Amygdala (tissue), 56 donors: ENCODE measurements around the gene PRR7.

ENCODE experiments used
- DNase-seq, 56 donors: peaks; one replicate each; lab custom pipeline; 2025; lab: John Stamatoyannopoulos, UW

Gene PRR7

DNA sequence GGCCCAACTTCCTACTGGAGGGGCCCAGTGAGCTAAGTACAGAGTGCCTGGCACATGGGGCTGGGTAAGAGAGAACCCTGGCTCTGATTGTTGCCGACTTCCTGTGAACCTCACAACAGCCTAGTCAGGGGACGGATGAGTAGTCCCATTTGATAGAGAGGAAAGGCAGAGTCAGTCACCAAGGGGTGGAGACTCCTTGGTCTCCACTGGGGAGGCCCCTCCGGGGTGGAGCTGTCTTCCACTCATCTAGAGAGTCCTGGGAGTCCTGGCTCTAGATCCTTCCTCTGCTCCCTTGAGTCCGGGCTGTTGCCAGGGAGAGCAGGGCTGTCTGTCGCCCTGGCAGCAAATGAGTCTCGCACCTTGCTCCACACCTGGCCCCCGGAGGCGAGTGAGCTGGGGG, 12.2 kb upstream of the PRR7 start:
- no peak for DNase-seq

- DNase-seq: no peak
These were observed 11.5 kb upstream of the PRR7 start for GRCh38 chr5:177434942-177435738.

GRCh38 chr5:177435847-177436536, 10.6 kb upstream of the PRR7 start:
- no peak for DNase-seq

DNA sequence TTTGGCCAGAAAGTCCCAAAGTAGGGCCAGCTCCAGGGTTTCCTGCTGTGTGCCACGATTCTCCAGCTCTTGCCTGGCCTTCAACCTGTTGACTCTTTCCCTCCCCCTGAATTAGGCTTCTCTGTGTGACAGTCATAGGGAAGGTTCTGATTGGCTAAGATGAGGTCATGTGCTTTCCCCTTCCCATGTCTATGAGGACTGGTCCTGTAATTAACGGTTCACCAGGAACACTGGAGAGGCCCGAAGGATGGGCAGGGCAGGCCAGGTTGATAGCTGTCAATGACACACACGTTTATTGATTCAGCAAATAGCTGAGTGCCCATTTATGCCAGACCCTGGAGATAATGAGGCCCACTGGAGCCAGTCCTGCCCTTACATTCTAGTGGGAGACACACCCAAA, 9.0 kb upstream of the PRR7 start:
- no peak for DNase-seq

DNA sequence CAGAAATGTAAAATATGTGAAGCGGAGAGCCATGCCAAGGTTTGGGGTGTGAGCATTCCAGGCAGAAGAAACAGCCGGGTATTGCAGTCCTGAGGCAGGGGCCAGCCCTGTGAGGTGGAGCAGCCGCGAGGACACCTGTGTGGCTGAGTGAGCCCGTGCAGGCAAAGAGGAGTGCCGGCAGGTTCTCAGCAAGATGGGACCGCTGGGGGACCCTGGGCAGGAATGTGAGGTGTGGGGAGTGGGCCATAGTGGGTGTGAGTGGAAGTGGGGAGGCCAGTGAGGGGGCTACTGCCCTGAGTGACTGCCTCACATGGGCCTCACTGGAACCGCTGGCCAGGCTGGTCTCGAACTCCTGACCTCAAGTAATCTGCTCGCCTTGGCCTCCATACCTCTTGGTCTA, 8.1 kb upstream of the PRR7 start:
- no peak for DNase-seq

- DNase-seq: no peak
These were observed 7.0 kb upstream of the PRR7 start for GRCh38 chr5:177439518-177440053.

DNA sequence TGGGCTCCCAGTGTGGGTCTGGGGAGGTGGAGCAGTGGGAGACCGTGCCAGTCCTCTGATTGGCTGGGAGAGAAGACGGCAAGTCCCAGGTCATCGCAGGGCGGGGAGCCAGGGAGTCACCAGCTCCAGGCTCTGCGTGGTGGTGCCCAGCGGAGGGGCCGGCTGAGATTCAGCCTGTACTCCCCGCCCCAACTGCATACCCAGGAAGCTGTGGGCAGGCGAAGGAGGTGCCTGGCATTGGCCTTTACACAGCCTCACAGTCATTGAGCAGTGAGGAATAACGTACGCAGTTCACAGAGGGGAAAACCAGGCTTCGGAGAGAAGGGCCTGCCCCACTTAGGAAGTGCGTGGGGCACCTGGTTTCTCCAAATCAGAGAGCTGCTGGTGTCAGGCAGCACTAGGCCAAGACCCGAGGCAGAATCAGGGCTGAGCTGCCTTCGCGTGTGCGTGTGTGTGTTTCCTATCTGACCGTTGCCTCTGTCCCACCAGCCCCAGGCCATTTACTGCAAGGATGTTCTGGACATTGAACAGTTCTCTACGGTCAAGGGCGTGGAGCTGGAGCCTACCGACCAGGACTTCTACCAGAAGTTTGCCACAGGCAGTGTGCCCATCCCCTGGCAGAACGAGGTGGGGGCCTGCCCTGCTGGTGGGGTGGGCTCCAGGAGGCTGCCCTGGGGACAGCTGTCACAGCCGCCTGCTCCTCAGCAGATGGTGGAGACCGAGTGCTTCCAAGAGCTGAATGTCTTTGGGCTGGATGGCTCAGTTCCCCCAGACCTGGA, 6.2 kb upstream of the PRR7 start:
- DNase-seq: no peak

- DNase-seq: no peak
These were observed 5.4 kb upstream of the PRR7 start for GRCh38 chr5:177440990-177441780.

DNA sequence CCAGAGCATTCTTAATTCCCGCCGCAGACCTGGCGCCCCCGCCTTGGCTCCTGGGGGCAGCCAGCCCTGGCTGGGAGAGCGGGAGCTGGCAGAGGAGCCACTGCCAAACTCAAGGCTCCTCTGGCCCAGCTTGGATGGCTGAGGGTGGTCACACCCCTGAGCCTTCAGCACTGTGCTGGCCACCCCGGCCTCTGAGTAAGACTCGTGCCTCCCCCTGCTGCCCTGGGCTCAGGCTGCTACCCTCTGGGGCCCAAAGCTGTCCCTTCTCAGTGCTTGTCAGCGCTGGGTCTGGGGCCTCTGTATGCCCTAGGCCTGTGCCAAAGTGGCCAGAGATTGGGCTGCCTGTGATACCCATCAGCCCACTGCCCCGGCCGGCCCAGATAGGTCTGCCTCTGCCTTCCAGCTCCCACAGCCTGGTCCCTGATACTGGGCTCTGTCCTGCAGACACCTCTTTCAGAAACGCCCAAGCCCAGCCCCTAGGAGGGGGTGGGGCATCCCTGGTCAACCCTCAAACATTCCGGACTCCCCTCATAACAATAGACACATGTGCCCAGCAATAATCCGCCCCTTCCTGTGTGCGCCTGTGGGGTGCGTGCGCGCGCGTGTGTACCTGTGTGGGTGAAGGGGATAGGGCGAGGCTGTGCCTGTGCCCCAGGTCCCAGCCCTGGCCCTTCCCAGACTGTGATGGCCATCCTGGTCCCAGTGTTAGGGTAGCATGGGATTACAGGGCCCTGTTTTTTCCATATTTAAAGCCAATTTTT, 4.4 kb upstream of the PRR7 start:
- DNase-seq: no peak

- DNase-seq: no peak
These were observed 3.2 kb upstream of the PRR7 start for GRCh38 chr5:177443144-177443983.

DNA sequence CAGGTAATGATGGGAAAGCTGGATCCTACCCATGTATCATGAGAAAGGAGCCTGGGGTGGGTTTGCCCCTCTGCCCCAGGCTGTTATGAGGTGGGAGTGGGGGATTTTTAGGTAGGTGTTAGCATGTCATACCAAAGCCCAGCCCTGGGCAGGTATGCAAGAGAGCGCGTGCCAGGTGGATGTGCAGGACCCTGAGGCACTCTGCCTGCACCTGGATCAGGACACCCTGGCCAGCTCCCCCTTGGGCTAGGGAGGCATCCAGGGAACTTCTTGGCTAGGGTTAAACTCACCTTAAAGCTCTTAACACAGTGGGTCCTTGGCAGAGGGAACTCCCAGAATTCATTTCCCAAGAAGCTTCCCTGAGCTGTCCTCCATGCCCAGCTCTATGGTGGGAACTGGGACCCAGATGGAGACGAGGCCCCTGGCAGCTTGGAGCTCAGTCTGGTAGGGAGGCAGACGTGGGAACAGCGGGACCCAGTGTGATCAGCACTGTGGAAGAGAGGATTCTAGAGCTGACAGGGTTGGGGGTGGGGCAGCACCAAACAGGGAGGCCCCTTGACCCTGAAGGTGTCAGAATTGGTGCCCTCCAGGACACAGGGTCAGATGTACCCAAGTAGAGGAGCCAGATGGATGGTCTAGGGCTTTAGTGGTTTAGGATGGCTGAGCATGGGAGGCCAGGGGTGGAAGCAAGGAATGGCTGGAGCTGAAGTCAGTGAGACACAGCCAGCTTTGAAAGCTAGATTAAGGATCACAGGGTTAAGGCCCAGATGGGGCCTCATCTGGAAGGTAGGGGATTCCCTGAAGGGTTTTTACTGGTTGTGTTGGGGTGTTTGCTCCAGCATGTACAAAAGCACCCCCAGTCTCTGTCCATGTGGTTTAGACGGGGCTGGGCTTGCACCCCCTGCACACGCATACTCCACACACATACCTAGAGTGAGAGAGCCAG, 2.2 kb upstream of the PRR7 start:
- DNase-seq: no peak

- no peak for DNase-seq
These were observed 1.3 kb upstream of the PRR7 start for GRCh38 chr5:177445052-177445916.

- DNase-seq: no peak
These were observed 756 bp upstream of the PRR7 start for GRCh38 chr5:177445917-177446199.

DNA sequence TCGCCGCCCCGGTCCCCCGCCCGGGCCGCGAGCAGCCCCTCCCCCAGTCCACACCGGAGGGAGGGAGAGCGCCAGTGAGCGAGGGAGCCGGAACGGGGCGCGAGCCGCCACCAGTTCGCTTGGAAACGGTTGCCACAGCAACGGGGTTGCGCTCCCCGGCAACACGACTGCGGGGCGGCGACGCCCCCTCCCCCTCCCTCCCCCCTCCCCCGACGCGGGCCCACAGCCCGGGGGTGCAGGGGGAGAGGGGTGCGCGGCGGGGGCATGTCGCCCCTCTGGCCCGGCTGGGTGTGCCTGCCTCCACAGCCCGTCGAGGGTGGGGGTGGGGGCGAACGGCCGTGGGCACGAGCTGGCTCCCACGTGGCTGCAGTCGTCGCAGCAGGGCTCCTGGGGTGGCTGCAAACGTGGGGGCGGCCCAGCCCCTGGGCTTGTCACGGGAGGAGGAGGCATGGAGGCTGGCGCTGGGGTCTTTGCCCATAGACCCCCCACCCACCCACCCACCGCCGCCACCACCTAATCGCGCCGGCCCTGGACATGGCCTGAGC, 524 bp downstream of the PRR7 start:
- DNase-seq: peak in 50 of 56 donors; percentile 34 to 84 (median 69)

DNA sequence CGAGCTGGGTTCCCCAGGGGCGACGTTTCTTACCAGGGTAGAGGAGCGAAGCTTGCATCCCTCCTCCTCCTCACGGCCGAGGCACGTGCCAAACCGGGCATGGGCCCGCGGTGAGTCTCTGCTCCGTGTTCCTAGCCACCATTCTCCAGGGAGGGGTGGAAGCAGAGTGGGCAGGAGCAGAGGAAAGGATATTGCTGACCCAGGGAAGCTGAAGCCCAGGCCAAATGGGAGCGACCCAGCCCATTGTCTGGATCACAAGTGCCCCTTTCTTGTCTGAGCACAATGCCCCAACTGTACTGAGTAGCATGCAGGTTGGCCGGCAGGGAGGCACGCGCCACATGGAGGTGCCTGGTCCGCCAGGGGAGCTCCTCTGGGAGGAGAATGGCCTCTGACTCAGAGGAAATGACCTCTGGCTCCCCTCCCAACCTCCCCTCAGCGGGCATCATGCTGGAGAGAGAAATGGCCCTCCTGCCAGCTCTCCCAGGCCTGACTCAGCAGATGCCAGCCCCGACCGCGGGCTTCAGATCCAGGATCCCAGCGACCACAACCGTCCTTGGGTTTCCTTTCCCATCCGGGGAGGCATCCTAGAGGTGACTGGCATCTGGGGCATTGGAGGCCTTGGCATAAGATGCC, 1.1 kb downstream of the PRR7 start:
- peak in 55 of 56 donors; percentile 35 to 95 (median 82) for DNase-seq
